Coronary artery (tissue), 2 donors: ENCODE measurements around the gene BNIP1.
"Not testable (repeated sequence)": the region's sequence is repeated elsewhere in the genome, so short reads cannot be mapped to it uniquely, and the experiment has no call there.

Source experiments
- DNase-seq: peaks from one replicate; pipeline ENCODE4 v3.0.0-alpha.2; 2017; ENCODE audit warnings: low spot score
- H3K27ac ChIP-seq, 2 donors: fragments of 200-600 bp; sonication (generic); one replicate each; pipeline ENCODE4 v1.5.1; 2016 to 2019
- H3K4me3 ChIP-seq: fragments of 200-600 bp; sonication (generic); 2 replicates; pipeline ENCODE4 v1.5.1; 2016; ENCODE audit warnings: mild to moderate bottlenecking, moderate library complexity
- CTCF ChIP-seq: fragments of 200-600 bp; sonication (generic); IDR thresholded peaks from one replicate; pipeline ENCODE4 v1.5.1; 2019; ENCODE audit warnings: antibody characterized with exemption

BNIP1 gene

GRCh38 chr5:173119719-173120118 lies 24.6 kb upstream of the BNIP1 start:
- DNase-seq: no peak
- TF ChIP-seq CTCF: no peak
- H3K27ac ChIP-seq: no peak overlapping the region
- no peak overlapping the region for H3K4me3 ChIP-seq

- no peak overlapping the region for H3K27ac ChIP-seq
- no peak overlapping the region for H3K4me3 ChIP-seq
- no peak for TF ChIP-seq CTCF
- DNase-seq: no peak
Measured at GRCh38 chr5:173123416-173123815, 20.9 kb upstream of the BNIP1 start.

GRCh38 chr5:173132166-173132565 lies 12.2 kb upstream of the BNIP1 start:
- H3K27ac ChIP-seq, H3K4me3 ChIP-seq, DNase-seq: not testable (repeated sequence)

GRCh38 chr5:173138707-173139106 lies 5.6 kb upstream of the BNIP1 start:
- no peak for DNase-seq
- H3K4me3 ChIP-seq: no peak overlapping the region
- no peak overlapping the region for H3K27ac ChIP-seq
- TF ChIP-seq CTCF: no peak

GRCh38 chr5:173139631-173140030 lies 4.7 kb upstream of the BNIP1 start:
- H3K4me3 ChIP-seq: no peak overlapping the region
- no peak for DNase-seq
- TF ChIP-seq CTCF: no peak
- no peak overlapping the region for H3K27ac ChIP-seq

- no peak for DNase-seq
- Histone ChIP-seq H3K4me3 (no peak overlapping the region), H3K27ac (no peak overlapping the region)
- TF ChIP-seq CTCF: no peak
Measured at GRCh38 chr5:173140769-173141168, 3.6 kb upstream of the BNIP1 start.

- no peak for TF ChIP-seq CTCF
- DNase-seq: no peak
- no peak overlapping the region for H3K4me3 ChIP-seq
- H3K27ac ChIP-seq: no peak overlapping the region
Measured at GRCh38 chr5:173143567-173143966, 764 bp upstream of the BNIP1 start.

- Histone ChIP-seq H3K27ac (no peak overlapping the region), H3K4me3 (no peak overlapping the region)
- no peak for DNase-seq
- no peak for TF ChIP-seq CTCF
Measured at GRCh38 chr5:173148354-173148753, 4.0 kb downstream of the BNIP1 start.
